Measurements from ENCODE around the gene CARD19.

Gene CARD19

GRCh38 chr9:93096131-93096802 is at the start of gene CARD19:
Gene CARD19 (plus strand): TSS chr9:93096217. CDS start chr9:93096346, 129 bp downstream.
- DNase-seq = no peak

GRCh38 chr9:93048566-93049448 is 47.2 kb upstream of the CARD19 start:
- no peak for DNase-seq

GRCh38 chr9:93049491-93049890 is 46.5 kb upstream of the CARD19 start:
- peak; percentile 37 for DNase-seq

GRCh38 chr9:93050231-93050630 is 45.8 kb upstream of the CARD19 start:
- DNase-seq = no peak

GRCh38 chr9:93051680-93052089 is 44.3 kb upstream of the CARD19 start:
- peak; percentile 78 for DNase-seq

- no peak for DNase-seq
Observed at GRCh38 chr9:93052791-93053540, 43.1 kb upstream of the CARD19 start.

- no peak for DNase-seq
Observed at GRCh38 chr9:93053781-93054331, 42.2 kb upstream of the CARD19 start.

GRCh38 chr9:93054758-93055704 is 41.0 kb upstream of the CARD19 start:
- DNase-seq = peak; percentile 39

GRCh38 chr9:93057042-93057702 is 38.8 kb upstream of the CARD19 start:
- no peak for DNase-seq

- DNase-seq = no peak
Observed at GRCh38 chr9:93057703-93058354, 38.2 kb upstream of the CARD19 start.

GRCh38 chr9:93058355-93059010 is 37.5 kb upstream of the CARD19 start, which contains the start of gene SUSD3:
Gene SUSD3 (plus strand): TSS chr9:93058701. CDS start chr9:93058743, 42 bp downstream.
- DNase-seq = peak; percentile 74

- no peak for DNase-seq
Observed at GRCh38 chr9:93059011-93059714, 36.9 kb upstream of the CARD19 start.

- DNase-seq = no peak
Observed at GRCh38 chr9:93059715-93060578, 36.1 kb upstream of the CARD19 start.

GRCh38 chr9:93060746-93061259 is 35.2 kb upstream of the CARD19 start:
- no peak for DNase-seq

- no peak for DNase-seq
Observed at GRCh38 chr9:93061260-93061751, 34.7 kb upstream of the CARD19 start.

GRCh38 chr9:93061791-93062763 is 33.9 kb upstream of the CARD19 start:
- DNase-seq = no peak
